GM18858 (cell line): ENCODE results near the gene RAP1GAP.

Source experiments
- ATAC-seq: cut with Tn5 transposase; IDR thresholded peaks from one replicate; pipeline ENCODE4 v1.9.1; 2021; ENCODE audit not compliant: unreplicated experiment

Gene RAP1GAP

GRCh38 chr1:21614419-21615115 lies 54.6 kb downstream of the RAP1GAP start:
- no peak for ATAC-seq

DNA sequence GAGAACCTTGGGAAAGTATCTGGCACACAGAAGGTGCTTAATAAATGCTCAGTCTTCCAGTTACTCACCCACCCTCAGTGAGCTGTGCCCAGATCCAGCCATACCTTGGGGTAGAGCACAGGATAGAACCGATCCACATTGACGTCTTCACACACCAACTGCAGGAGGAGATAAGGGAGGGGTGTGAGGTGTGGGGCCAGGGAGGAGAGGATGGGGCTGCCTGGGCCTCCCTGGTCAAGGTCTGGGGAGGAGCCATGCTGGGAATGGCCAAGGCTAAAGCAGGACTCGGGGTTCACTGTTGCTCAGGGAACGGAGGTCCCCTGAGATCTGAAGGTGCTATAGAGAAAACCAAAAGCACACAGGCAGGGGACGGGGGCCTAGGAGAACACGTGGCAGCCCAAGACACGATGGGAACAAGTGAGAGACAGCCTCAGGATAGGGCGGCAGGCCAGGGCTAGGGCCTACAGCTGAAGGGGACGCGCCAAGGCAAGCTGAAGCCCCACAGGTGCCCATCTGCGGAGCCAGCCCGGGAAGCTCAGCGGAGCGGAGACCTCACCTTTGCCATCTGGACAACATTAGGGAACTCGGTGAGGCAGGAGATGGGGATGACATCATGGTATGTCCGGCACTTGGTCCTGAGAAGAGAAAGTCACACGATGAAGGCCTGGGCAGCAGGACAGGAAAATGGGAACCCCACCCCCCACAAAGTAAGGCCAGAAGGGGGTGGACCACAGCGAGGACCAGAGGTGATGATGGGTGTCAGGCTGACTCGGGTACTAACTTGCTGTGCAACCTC lies 55.9 kb downstream of the RAP1GAP start:
- ATAC-seq: no peak

DNA sequence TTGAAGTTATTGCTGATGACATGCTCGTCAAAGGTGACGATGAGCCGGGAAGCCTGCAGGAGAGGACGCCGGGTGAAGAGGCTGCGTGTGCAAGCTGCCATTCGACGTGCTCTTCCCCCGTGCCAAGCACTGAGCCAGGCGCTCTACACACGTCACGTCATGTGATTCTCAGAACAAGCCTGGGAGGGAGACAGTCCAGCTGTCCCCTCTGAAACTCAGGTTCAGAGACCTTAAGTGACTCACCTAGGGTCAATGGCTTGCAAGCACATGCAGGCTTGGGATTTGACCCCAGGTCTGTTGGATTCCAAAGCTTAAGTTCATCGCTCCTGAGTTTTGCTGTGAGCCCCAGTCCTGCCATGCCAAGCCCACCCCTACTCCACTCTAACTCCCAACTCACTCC lies 57.1 kb downstream of the RAP1GAP start:
- ATAC-seq: no peak

- no peak for ATAC-seq
Observed at GRCh38 chr1:21610989-21611785, 58.0 kb downstream of the RAP1GAP start.

DNA sequence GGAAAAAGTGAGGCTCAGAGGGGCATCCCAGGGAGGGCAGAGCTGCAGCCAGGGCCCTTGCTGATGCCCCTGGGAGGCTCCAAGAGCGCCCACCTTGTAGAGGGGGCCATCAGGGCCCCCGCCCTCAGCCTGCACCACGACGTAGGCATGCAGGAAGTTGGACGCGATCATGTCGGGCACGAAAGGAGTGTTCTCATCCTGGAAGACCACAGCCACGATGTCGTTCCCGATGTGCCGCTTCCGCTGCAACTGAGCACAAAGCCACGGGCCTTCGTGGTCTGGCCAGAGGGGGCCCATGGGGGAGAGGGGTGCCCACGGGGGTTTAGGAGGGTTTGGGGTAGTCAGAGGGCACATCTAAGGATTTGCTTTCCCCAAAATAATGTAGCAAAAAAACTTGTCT lies 59.1 kb downstream of the RAP1GAP start:
- no peak for ATAC-seq

- ATAC-seq: no peak
Observed at GRCh38 chr1:21608798-21609197, 60.4 kb downstream of the RAP1GAP start.

DNA sequence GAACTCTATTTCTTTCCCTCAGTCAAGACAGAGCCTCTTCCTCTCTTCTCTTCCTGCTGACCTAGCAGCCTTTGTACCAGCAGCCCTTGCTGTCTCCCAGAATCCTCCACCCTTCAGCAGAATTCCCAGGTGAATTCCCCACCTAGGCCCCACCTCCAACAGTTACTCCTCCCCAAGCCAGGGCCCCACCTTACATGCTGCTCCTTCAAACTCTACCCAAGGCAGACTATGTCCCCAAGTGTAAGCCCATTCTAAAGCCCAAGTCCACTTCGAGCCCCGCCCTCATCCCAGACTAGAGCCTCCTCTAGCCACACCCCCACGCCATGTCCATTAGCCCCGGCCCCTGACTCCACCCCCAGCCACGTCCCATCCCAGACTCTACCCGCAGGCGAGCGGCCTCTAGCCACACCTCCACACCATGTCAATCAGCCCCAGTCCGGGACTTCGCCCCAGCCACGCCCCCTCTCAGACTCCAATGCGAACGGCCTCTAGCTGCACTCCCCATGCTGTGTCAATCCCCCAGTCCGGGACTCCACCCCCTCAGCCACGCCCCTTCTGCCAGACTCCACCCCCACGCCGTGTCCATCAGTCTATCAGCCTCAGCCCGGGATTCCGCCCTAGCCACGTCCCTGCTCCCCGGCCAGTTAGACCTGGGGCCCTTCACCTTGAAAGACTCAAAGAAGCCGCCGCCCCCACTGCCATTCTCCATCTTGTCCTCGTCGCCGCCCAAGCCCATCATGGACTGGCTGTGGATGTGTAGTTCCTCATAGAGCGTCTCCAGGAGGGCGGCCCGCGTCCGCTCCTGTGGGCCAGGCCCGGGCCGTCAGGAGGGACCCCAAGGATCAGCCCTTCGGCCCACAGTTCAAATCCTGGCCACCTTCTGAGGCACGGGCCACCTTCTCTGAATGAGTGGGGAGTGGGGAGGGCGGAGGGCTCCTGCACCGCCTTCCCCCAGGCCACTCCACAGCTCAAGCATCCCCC lies 61.3 kb downstream of the RAP1GAP start:
- ATAC-seq: no peak

DNA sequence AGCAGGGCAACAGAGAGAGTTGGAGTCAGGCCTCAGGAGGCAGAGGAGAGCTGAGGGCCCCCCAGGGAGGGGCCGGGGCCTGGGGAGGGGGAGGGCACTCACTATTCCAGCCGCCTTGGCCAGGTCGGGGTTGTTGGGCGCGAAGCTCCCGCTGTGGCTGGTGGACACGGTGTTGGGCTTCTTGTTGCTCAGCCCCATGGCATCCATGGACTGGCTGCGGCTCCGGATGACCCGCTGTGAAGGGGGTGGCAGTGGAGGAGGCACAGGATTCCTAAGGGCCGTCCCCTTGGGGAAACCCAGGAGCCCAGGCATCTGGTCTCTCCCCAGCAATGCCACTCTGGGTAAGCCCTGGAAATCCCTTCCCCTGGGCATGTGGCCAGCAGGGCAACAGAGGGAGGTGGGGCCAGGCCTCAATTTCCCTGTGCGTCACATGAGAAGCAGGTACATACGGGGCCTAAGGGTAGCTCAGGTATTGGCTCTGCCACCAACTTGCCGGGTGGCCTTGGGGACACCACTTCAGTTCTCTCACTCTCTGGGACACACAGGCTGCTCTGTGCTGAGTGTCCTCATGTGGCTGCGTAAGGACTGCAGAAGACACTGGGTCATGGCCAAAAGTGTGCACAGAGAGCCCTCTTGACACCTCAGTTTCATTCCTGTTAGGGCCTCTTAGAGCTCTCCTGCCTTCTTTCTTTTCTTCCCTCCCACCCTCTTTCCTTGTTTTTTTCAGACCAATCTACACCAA lies 63.0 kb downstream of the RAP1GAP start:
- no peak for ATAC-seq

DNA sequence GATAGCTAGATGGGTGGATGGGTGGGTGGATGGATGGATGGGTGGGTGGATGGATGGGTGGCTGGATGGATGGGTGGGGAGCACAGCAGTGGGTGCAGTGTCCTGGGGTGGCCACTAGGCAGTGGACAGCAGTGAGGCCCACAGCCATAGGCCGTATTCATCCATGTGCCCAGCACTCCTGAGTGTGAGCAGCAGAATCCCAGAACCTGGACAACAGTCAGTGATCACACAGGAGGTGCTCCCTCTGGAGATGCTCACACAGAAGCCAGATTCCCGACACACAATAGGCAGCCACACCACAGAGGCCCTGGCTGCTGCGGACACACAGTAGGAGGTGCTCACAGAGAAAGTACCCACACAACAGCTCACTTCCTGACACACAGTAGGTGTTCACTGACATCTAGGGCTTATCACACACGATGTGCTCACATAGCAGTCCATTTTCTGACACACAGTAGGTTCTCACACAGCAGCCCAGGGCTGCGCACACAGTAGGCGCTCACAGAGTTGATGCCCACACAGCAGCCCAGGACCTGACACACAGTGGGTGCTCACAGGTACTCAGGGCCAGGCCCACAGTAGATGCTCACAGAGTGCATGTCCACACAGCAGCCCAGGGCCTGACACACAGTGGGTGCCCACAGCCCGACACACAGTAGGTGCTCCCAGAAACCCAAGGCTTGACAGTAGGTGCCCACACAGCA lies 64.0 kb downstream of the RAP1GAP start:
- ATAC-seq: no peak

- no peak for ATAC-seq
Observed at GRCh38 chr1:21604208-21604957, 64.8 kb downstream of the RAP1GAP start.

GRCh38 chr1:21603177-21604138 lies 65.7 kb downstream of the RAP1GAP start:
- ATAC-seq: no peak

DNA sequence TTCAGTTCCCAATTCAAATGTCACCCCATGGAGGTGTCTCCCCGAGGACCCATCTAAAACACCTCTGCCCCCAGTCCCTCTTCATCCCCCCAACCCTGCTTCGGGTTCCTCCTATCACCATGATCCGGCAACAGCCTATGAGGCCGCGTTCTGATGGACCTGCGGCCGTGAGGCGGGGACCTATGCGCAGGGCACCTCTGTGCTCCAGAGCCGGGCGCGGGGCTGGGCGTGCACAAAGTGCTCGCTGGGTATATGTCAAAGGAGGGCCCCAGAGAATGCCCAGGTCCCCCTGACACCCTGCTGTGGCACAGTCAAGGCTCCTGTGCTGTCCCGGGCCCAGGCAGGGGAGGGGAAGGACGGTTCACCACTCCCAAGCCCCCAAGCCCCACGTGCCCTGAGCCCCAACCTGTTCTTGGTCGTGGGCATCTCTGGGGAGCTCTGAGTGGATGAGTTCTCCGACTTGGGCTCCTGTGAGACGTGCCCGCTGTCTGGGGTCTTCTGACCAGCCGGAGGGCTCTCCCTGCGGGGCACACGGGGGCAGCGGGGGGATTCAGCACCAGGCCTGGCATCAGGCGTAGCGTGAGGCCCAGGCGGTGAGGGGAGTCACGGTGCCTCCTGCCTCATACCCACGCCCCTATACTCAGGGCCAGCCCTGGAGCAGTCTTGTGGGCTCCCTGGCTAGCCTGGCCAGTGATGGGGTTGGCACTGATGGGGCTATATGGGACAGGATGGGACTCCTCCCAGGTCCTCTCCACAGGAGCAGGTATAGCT lies 67.7 kb downstream of the RAP1GAP start:
- ATAC-seq: no peak

- no peak for ATAC-seq
Observed at GRCh38 chr1:21599402-21599801, 69.8 kb downstream of the RAP1GAP start.

GRCh38 chr1:21598904-21599303 lies 70.3 kb downstream of the RAP1GAP start:
- no peak for ATAC-seq

- ATAC-seq: no peak
Observed at GRCh38 chr1:21598417-21598816, 70.7 kb downstream of the RAP1GAP start.

GRCh38 chr1:21597753-21598152 lies 71.4 kb downstream of the RAP1GAP start:
- ATAC-seq: no peak

GRCh38 chr1:21596628-21597027 lies 72.5 kb downstream of the RAP1GAP start:
- no peak for ATAC-seq
